ENCODE results near the gene BNIP1.
A peak's percentile ranks its signal among the peaks of the same experiment; 100 is the strongest.

Gene BNIP1

GRCh38 chr5:173172166-173172565, 27.8 kb downstream of the BNIP1 start:
- no peak for DNase-seq

- DNase-seq = no peak
Measured at GRCh38 chr5:173175523-173175922, 31.2 kb downstream of the BNIP1 start.

GRCh38 chr5:173178369-173178910, 34.1 kb downstream of the BNIP1 start:
- DNase-seq = no peak

GRCh38 chr5:173180331-173180730, 36.0 kb downstream of the BNIP1 start:
- DNase-seq = no peak

GRCh38 chr5:173187054-173187743, 42.9 kb downstream of the BNIP1 start:
- DNase-seq = no peak

- DNase-seq = no peak
Measured at GRCh38 chr5:173188280-173188679, 43.9 kb downstream of the BNIP1 start.

- DNase-seq = no peak
Measured at GRCh38 chr5:173191015-173191414, 46.7 kb downstream of the BNIP1 start.

GRCh38 chr5:173191561-173191960, 47.2 kb downstream of the BNIP1 start:
- DNase-seq = peak in 1 of 2 experiments; percentile 7

GRCh38 chr5:173192561-173192960, 48.2 kb downstream of the BNIP1 start:
- no peak for DNase-seq

- no peak for DNase-seq
Measured at GRCh38 chr5:173196133-173196952, 52.0 kb downstream of the BNIP1 start.

- no peak for DNase-seq
Measured at GRCh38 chr5:173197375-173197891, 53.1 kb downstream of the BNIP1 start.

- no peak for DNase-seq
Measured at GRCh38 chr5:173198049-173198448, 53.7 kb downstream of the BNIP1 start.

GRCh38 chr5:173200356-173200755, 56.0 kb downstream of the BNIP1 start:
- no peak for DNase-seq

- DNase-seq = no peak
Measured at GRCh38 chr5:173201636-173202265, 57.4 kb downstream of the BNIP1 start.

GRCh38 chr5:173202266-173202875, 58.0 kb downstream of the BNIP1 start:
- no peak for DNase-seq

GRCh38 chr5:173204185-173204979, 60.1 kb downstream of the BNIP1 start:
- no peak for DNase-seq

- DNase-seq = no peak
Measured at GRCh38 chr5:173205916-173206315, 61.6 kb downstream of the BNIP1 start.

GRCh38 chr5:173208296-173208695, 64.0 kb downstream of the BNIP1 start:
- no peak for DNase-seq

GRCh38 chr5:173210877-173211276, 66.5 kb downstream of the BNIP1 start:
- no peak for DNase-seq

- DNase-seq = no peak
Measured at GRCh38 chr5:173211284-173211683, 67.0 kb downstream of the BNIP1 start.

- no peak for DNase-seq
Measured at GRCh38 chr5:173213236-173213933, 69.1 kb downstream of the BNIP1 start.

All from NCI-H187 (cell line).